ENCODE results near the gene MCUB. TPM values are rescaled to one million over a fixed set of nuclear protein-coding genes. Genes with fewer than 3 reads are reported as not detected.

MCUB gene
- total RNA-seq, 4 donors from 2014 or later, result 30.4 to 68.4 (median 44.6) TPM

DNA sequence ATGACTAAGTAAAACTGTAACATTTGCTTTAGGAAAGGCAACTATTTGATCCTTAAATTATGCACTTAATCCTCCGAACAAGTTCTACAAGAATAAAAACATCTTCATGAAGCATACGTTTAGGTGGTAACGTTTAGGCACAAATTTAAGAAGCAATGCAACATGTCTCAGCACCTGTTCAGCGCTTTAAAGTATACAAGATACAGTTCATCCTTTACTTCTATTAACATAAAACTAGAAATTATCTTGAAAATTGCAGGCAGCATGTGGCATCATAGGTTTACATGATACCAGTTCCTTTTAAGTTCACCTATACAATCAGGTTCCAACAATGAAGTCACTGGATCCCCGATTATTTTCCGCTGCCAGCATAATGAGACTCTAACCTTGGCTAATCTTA is 168.3 kb downstream of the MCUB start:
- no peak overlapping the region for H3K27ac ChIP-seq
- no peaks in the 10 kb centered on the region for H3K36me3 ChIP-seq
- 46% methylated on average over 6 of the region's 6 CpGs for WGBS
- no peak for DNase-seq (ENCODE audit: low spot score in 2 of 2)
- H3K9me3 ChIP-seq, result no peaks in the 10 kb centered on the region
- H3K27me3 ChIP-seq, result no peaks in the 10 kb centered on the region
- H3K4me3 ChIP-seq, result peak overlapping the region; percentile 90
- H3K4me1 ChIP-seq, result peaks cover 24% of the 10 kb centered on the region
- no peak for TF ChIP-seq EP300 (IDR thresholded peaks at IDR 0.05)
- TF ChIP-seq, protein P1, sequence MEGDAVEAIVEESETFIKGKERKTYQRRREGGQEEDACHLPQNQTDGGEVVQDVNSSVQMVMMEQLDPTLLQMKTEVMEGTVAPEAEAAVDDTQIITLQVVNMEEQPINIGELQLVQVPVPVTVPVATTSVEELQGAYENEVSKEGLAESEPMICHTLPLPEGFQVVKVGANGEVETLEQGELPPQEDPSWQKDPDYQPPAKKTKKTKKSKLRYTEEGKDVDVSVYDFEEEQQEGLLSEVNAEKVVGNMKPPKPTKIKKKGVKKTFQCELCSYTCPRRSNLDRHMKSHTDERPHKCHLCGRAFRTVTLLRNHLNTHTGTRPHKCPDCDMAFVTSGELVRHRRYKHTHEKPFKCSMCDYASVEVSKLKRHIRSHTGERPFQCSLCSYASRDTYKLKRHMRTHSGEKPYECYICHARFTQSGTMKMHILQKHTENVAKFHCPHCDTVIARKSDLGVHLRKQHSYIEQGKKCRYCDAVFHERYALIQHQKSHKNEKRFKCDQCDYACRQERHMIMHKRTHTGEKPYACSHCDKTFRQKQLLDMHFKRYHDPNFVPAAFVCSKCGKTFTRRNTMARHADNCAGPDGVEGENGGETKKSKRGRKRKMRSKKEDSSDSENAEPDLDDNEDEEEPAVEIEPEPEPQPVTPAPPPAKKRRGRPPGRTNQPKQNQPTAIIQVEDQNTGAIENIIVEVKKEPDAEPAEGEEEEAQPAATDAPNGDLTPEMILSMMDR (IDR thresholded peaks at IDR 0.05), result no peak
- TF ChIP-seq POLR2A (IDR thresholded peaks at IDR 0.05), result no peak
- no peak for TF ChIP-seq POLR2AphosphoS5 (IDR thresholded peaks at IDR 0.05)

GRCh38 chr4:109729117-109729717 is 169.2 kb downstream of the MCUB start:
- TF ChIP-seq, protein P1 (IDR thresholded peaks at IDR 0.05), result no peak
- no peak for TF ChIP-seq POLR2AphosphoS5 (IDR thresholded peaks at IDR 0.05)
- TF ChIP-seq POLR2A (IDR thresholded peaks at IDR 0.05), result no peak
- no peak for TF ChIP-seq EP300 (IDR thresholded peaks at IDR 0.05)
- H3K27ac ChIP-seq, result peak overlapping the region; percentile 65
- H3K36me3 ChIP-seq, result no peaks in the 10 kb centered on the region
- peaks cover 24% of the 10 kb centered on the region for H3K4me1 ChIP-seq
- 3% methylated on average over 22 of the region's 25 CpGs for WGBS
- no peaks in the 10 kb centered on the region for H3K27me3 ChIP-seq
- peak overlapping the region; percentile 90 for H3K4me3 ChIP-seq
- no peaks in the 10 kb centered on the region for H3K9me3 ChIP-seq
- no peak for DNase-seq (ENCODE audit: low spot score in 2 of 2)

- Histone ChIP-seq H3K27ac (peak within 1 kb of the TSS; percentile 65), H3K27me3 (no peaks in the 10 kb centered on the region), H3K4me1 (peaks cover 24% of the 10 kb centered on the region), H3K4me3 (peak within 1 kb of the TSS; percentile 90), H3K9me3 (no peaks in the 10 kb centered on the region), H3K36me3 (no peaks in the 10 kb centered on the region)
- TF ChIP-seq POLR2AphosphoS5 (IDR thresholded peaks at IDR 0.05) (no peak), EP300 (IDR thresholded peaks at IDR 0.05) (no peak), POLR2A (IDR thresholded peaks at IDR 0.05) (no peak)
- TF ChIP-seq, protein P1 (IDR thresholded peaks at IDR 0.05), result no peak
- DNase-seq (ENCODE audit: low spot score in 2 of 2), result peak; percentile 84 to 86
- 1% methylated on average over 17 of the region's 83 CpGs for WGBS
Observed at GRCh38 chr4:109729718-109730618, 169.9 kb downstream of the MCUB start, which contains the start of gene PLA2G12A. TSS of gene PLA2G12A (minus strand) at chr4:109730070. CDS start at chr4:109729809, 261 bp downstream.

DNA sequence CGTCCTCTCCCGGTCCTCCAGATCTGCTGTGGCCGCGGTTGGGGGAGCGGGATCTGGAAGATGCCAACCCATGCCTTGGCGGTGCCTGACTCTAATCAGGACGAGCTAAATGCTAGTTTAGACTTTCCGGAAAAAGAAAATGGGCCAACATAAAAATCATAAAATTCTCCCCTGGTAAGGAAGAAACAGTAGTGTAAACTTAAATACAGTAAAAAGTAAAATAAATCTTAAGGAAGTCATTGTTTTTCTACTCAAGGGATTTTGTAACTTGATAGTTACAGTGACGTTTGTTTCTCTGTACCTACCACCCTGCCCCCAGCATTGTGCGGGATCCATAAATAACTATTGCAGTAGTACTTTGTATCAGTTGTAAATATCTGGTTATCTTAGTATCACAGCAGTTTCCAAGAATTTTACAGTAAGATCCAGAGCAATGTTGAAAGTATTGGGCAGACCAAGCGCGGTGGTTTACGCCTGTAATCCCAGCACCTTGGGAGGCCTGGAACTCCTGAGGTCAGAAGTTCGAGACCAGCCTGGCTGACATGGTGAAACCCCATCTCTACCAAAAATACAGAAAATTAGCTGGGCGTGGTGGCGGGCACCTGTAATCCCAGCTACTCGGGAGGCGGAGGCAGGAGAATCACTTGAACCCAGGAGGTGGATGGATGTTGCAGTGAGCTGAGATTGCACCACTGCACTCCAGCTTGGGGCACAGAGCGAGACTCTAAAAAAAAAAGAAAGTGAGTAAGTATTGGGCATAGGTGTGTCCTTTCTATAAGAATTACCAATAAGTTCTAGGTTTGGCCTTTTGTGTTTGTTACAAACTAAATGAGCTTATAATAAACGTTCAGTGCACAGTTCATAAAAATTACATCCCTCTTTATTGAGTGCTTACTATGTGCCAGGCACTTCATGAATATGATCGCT is 170.8 kb downstream of the MCUB start:
- H3K4me3 ChIP-seq, result peak overlapping the region; percentile 90
- H3K9me3 ChIP-seq, result no peaks in the 10 kb centered on the region
- H3K27ac ChIP-seq, result peak overlapping the region; percentile 65
- WGBS, result 54% methylated on average over 21 of the region's 21 CpGs
- H3K4me1 ChIP-seq, result peaks cover 24% of the 10 kb centered on the region
- no peaks in the 10 kb centered on the region for H3K27me3 ChIP-seq
- TF ChIP-seq, protein P1 (IDR thresholded peaks at IDR 0.05), result no peak
- TF ChIP-seq POLR2A (IDR thresholded peaks at IDR 0.05), result no peak
- TF ChIP-seq EP300 (IDR thresholded peaks at IDR 0.05), result no peak
- TF ChIP-seq POLR2AphosphoS5 (IDR thresholded peaks at IDR 0.05), result no peak
- no peaks in the 10 kb centered on the region for H3K36me3 ChIP-seq
- DNase-seq (ENCODE audit: low spot score in 2 of 2), result no peak
